GM12878 (cell line): ENCODE measurements around the gene BCL2L12. TPM values are rescaled to one million over a fixed set of nuclear protein-coding genes. Genes with fewer than 3 reads are reported as not detected.

ENCODE experiments used
- ATAC-seq: fragments of 200-7000 bp; cut with Tn5 transposase; 3 replicates; pipeline ENCODE4 v1.9.1; 2020; ENCODE audit warnings: mild to moderate bottlenecking, moderate library complexity
- BruUV-seq: library from RNA; stranded (reverse); fragments of 400-500 nt; replicated peaks from 2 replicates; lab custom pipeline; 2021; lab: Mats Ljungman, UMichigan
- CTCF ChIA-PET: fragments of 300-600 bp; sonication (Branson Sonifier 250); formaldehyde crosslinking; extraction: SDS; loops from one replicate; lab custom pipeline; 2021; ENCODE audit warnings: inconsistent platforms; lab: Yijun Ruan, JAX
- POLR2A ChIA-PET: fragments of 350-600 bp; formaldehyde crosslinking; extraction: SDS; loops from one replicate; lab custom pipeline; 2021; ENCODE audit warnings: inconsistent platforms; lab: Charles Lee
- RAD21 ChIA-PET: fragments of 300-600 bp; sonication (Branson Sonifier 250); formaldehyde crosslinking; loops from one replicate; lab custom pipeline; 2023; ENCODE audit warnings: antibody characterized with exemption; ENCODE audit not compliant: unreplicated experiment; lab: Charles Lee
- SMC1A ChIA-PET: fragments of 300-600 bp; sonication (Branson Sonifier 250); formaldehyde crosslinking; loops from one replicate; lab custom pipeline; 2023; ENCODE audit not compliant: unreplicated experiment, uncharacterized antibody; lab: Charles Lee
- DNase-seq: peaks from one replicate; pipeline ENCODE4 v3.0.0-alpha.2; 2011; ENCODE audit warnings: low read depth, low spot score
- FAIRE-seq: peaks from 3 replicates; lab custom pipeline; 2011; peaks lifted over from hg19 to GRCh38; lab: Jason Lieb, UNC
- H2AFZ ChIP-seq: 2 replicates; pipeline ENCODE4 v1.6.0; 2011; ENCODE audit warnings: low read depth, low read length, control low read depth; ENCODE audit not compliant: control insufficient read depth
- H3K27ac ChIP-seq: 2 replicates; pipeline ENCODE4 v1.5.1; 2011; ENCODE audit warnings: control low read depth; ENCODE audit not compliant: control insufficient read depth, insufficient read depth
- H3K27me3 ChIP-seq, 2 experiments: replicated peaks in 1 of 2; 2 replicates each; pipeline versions ENCODE4 v1.6.0 to v1.6.1; 2011; ENCODE audit warnings: low read length in 1 of 2; ENCODE audit not compliant: control insufficient read depth in 2 of 2, insufficient read depth in 2 of 2
- H3K36me3 ChIP-seq, 2 experiments: 2 replicates each; pipeline ENCODE4 v1.5.1; 2011; ENCODE audit warnings: low read length in 1 of 2; ENCODE audit not compliant: control insufficient read depth in 2 of 2, insufficient read depth in 2 of 2
- H3K4me1 ChIP-seq: 2 replicates; pipeline ENCODE4 v1.6.1; 2011; ENCODE audit warnings: mild to moderate bottlenecking, low read length, moderate library complexity, mixed read lengths; ENCODE audit not compliant: control insufficient read depth, insufficient read depth
- H3K4me2 ChIP-seq: 2 replicates; pipeline ENCODE4 v1.6.0; 2011; ENCODE audit warnings: control low read depth; ENCODE audit not compliant: control insufficient read depth, insufficient read depth
- H3K4me3 ChIP-seq: fragments of 200-600 bp; sonication (generic); 2 replicates; pipeline ENCODE4 v1.5.1; 2016
- H3K79me2 ChIP-seq: 2 replicates; pipeline ENCODE4 v1.6.0; 2011; ENCODE audit warnings: low read length; ENCODE audit not compliant: control insufficient read depth, insufficient read depth
- H3K9ac ChIP-seq: 2 replicates; pipeline ENCODE4 v1.8.0; 2011; ENCODE audit warnings: low read length, control low read depth, mixed read lengths; ENCODE audit not compliant: control insufficient read depth, insufficient read depth
- H3K9me3 ChIP-seq: replicated peaks from 3 replicates; pipeline ENCODE4 v1.5.1; 2011; ENCODE audit warnings: mild to moderate bottlenecking, low read length; ENCODE audit not compliant: control insufficient read depth, insufficient read depth
- H4K20me1 ChIP-seq: 2 replicates; pipeline ENCODE4 v1.6.0; 2011; ENCODE audit not compliant: control insufficient read depth, insufficient read depth
- CTCF ChIP-seq, 3 experiments: IDR thresholded peaks in 2 of 3; conservative IDR thresholded peaks in 1 of 3; 2 replicates each; pipeline ENCODE4 v1.5.1; 2011; ENCODE audit warnings: low read depth in 3 of 3, low read length in 3 of 3, mild to moderate bottlenecking in 3 of 3, control low read depth in 2 of 3, moderate library complexity in 2 of 3, inconsistent platforms in 1 of 3, mixed read lengths in 1 of 3; ENCODE audit not compliant: control insufficient read depth in 2 of 3, insufficient read depth in 1 of 3; ENCODE audit errors: extremely low read depth in 1 of 3
- POLR2AphosphoS5 ChIP-seq: IDR thresholded peaks from 2 replicates; pipeline ENCODE4 v1.6.1; 2011; ENCODE audit warnings: mild to moderate bottlenecking, low read length, inconsistent platforms
- RELA ChIP-seq: fragments of 450-650 bp; IDR thresholded peaks from 2 replicates; pipeline ENCODE4 v1.8.0; 2014; ENCODE audit warnings: borderline replicate concordance; ENCODE audit not compliant: partially characterized antibody
- ZBTB40 ChIP-seq: fragments of 450-650 bp; IDR thresholded peaks from 2 replicates; pipeline ENCODE4 v1.6.1; 2016; ENCODE audit warnings: mild to moderate bottlenecking, moderate library complexity, borderline replicate concordance
- WGBS: methylation state at CpG from one replicate; pipeline ENCODE4 v1.1.6; 2016; ENCODE audit warnings: low lambda C conversion rate; ENCODE audit not compliant: insufficient replicate concordance, insufficient coverage; ENCODE audit errors: missing lambda C conversion rate; 5-methylcytosine and 5-hydroxymethylcytosine counted together
- in situ Hi-C: fragments of 300-500 bp; cut with MboI; formaldehyde crosslinking; loops from 9 replicates; pipeline ENCODE4 v1.14.3; 2018; ENCODE audit warnings: mixed read lengths
- intact Hi-C: fragments of 100-400 bp; cut with micrococcal nuclease; formaldehyde crosslinking; loops from one replicate; pipeline ENCODE4 v1.14.2; 2022; ENCODE audit not compliant: unreplicated experiment
- polyA plus RNA-seq, 11 experiments: library from polyadenylated mRNA; depleted of rRNA in 4 of 11; unstranded in 6 of 11; stranded (reverse) in 5 of 11; fragments of >200 nt; fragmentation: Nextera tagmentation in 4 of 11; fragmentation: Illumina TruSeq in 1 of 11; extraction: Ambion mirVana in 4 of 11; extraction: Trizol in 1 of 11; gene quantifications; 1 replicate in 1 of 11; 2 replicates in 10 of 11; pipeline versions ENCODE4 v1.2.1 to v1.2.3, GENCODE V29; 2011 to 2016; ENCODE audit warnings: inconsistent platforms in 2 of 11, missing spikeins in 2 of 11, low read depth in 1 of 11
- total RNA-seq, 4 experiments: library from RNA; depleted of rRNA in 3 of 4; stranded (reverse); fragments of >200 nt in 3 of 4; fragmentation: Illumina TruSeq in 1 of 4; extraction: Trizol in 1 of 4; gene quantifications; 2 replicates each; pipeline versions ENCODE4 v1.2.1 to v1.2.3, GENCODE V29; 2013 to 2021

Gene BCL2L12
- total and polyA plus RNA-seq, 10 of the 15 experiments (the other 5 are each of a cell fraction or from before 2014, with no cell fraction given), result 1.8 to 143 (median 50.4) TPM

GRCh38 chr19:49684251-49684982, 18.7 kb downstream of the BCL2L12 start (continued):
- TF ChIP-seq ZBTB40 (no peak), POLR2AphosphoS5 (peak; percentile 79)

- H4K20me1 ChIP-seq, result peaks cover 10% of the 10 kb centered on the region
- peaks cover 24 to 48% of the 10 kb centered on the region in 2 experiments for H3K36me3 ChIP-seq
- FAIRE-seq, result no peak
- H3K79me2 ChIP-seq, result peaks cover 19% of the 10 kb centered on the region
- in situ Hi-C loops, result no loop called here
- ChIA-PET RAD21 (no interaction called here), POLR2A (no interaction called here), CTCF (interaction anchor here (0.8 to 2.0 kb wide), 5 partner anchors 12 to 177 kb away, joined by 3 to 6 read pairs (median 3); no protein-coding TSS in a partner anchor), SMC1A (no interaction called here)
- no peak overlapping the region for H3K9ac ChIP-seq
- H3K27me3 ChIP-seq, result no peaks in the 10 kb centered on the region
- H3K9me3 ChIP-seq, result no peaks in the 10 kb centered on the region
- peaks cover 8% of the 10 kb centered on the region for H3K4me1 ChIP-seq
- H2AFZ ChIP-seq, result no peak overlapping the region
- DNase-seq, result no peak
- intact Hi-C loops, result no loop called here
- WGBS, result 97% methylated on average over 13 of the region's 13 CpGs
- ATAC-seq, result no peak
- H3K27ac ChIP-seq, result no peak overlapping the region
- no peak overlapping the region for H3K4me3 ChIP-seq
- BruUV-seq, result no TSS peak
- TF ChIP-seq CTCF (IDR thresholded peaks at IDR 0.05 in 2 of 3, conservative IDR thresholded peaks at IDR 0.05 in 1 of 3; ENCODE audit: control insufficient read depth in 2 of 3, extremely low read depth in 1 of 3, insufficient read depth in 1 of 3, low read depth in 3 of 3, low read length in 3 of 3) (peak in 1 of 3 experiments; percentile 8; a peak in 1 of 6 replicates), RELA (no peak)
- no peak overlapping the region for H3K4me2 ChIP-seq
Observed at GRCh38 chr19:49684983-49685553, 19.3 kb downstream of the BCL2L12 start.
